ENCODE results near the gene FMNL2.

FMNL2 gene

DNA sequence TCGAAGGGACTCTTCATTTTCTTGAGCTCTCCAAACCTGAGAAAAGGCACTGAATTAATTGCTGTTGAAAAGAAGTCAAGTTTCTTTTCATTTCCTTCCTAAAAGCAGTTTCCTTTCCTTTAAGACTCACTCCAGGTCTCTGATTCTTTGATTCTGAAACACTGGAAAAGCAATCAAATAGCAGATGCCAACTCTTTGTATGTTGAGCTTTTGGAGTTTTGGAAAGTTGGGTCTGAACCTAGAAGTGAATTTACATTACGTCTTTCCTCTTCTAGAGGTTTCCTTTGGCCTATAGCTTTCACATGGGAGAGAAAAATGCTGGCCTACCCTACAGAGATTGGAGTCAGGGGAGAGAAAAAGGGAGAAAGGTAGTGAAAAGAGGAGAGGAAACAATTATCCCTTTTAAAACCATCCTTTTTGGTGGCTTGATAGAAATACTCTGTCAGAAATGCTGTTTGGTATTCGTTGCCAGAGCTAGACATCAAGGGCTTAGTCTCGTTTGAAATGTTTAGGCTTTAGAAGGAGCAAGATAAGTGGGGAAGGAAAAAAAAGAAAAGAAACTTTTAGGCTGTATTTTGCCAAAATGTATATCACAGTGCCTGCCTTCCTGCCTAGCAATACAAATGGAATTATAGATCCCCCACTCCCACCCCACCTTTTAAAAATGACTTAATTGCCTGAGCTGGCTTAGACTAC is 194.6 kb downstream of the FMNL2 start (continued):
- no peak for TF ChIP-seq PRDM1 (tag by site-specific recombination; IDR thresholded peaks at IDR 0.05)
- TF ChIP-seq ZNF157 (tag by site-specific recombination; IDR thresholded peaks at IDR 0.05), result no peak
- no peak for TF ChIP-seq ZNF610 (tag by site-specific recombination; IDR thresholded peaks at IDR 0.05; ENCODE audit: borderline replicate concordance)

DNA sequence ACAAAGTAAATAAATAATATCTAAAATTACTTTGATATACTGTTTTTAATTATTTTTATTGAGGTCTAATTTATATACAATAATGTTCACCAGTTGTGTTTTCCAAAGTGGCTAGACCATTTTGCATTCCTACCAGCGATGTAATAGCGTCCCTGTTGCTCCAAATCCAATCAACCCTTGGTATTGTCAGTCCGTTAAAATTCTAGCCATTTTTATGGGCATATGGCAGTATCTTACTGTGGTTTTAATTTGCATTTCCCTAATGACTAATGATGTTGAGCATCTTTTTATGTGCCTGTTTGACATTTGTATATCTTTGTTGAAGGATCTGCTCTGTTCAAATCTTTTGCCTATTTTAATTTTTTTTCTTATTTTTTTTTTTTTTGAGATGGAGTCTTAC is 197.3 kb downstream of the FMNL2 start:
- H3K4me3 ChIP-seq (ENCODE audit: low read depth, low read length), result no peak overlapping the region
- peaks cover 9% of the 10 kb centered on the region for H3K4me1 ChIP-seq (ENCODE audit: control insufficient read depth, insufficient read depth, low read length)
- H3K36me3 ChIP-seq (ENCODE audit: control insufficient read depth in 2 of 2, insufficient read depth in 1 of 2, low read length in 2 of 2), result no peaks in the 10 kb centered on the region
- H3K9me3 ChIP-seq (ENCODE audit: control insufficient read depth, insufficient read depth, low read depth, low read length), result no peaks in the 10 kb centered on the region
- POLR2A ChIA-PET, result no interaction called here
- CTCF ChIA-PET, result no interaction called here
- TF ChIP-seq GLIS1 (tag by site-specific recombination; IDR thresholded peaks at IDR 0.05), result no peak
- TF ChIP-seq ZNF426 (tag by site-specific recombination; IDR thresholded peaks at IDR 0.05), result no peak
- TF ChIP-seq ZNF114 (tag by site-specific recombination; IDR thresholded peaks at IDR 0.05), result no peak
- TF ChIP-seq ZNF701 (tag by site-specific recombination; IDR thresholded peaks at IDR 0.05), result no peak
- TF ChIP-seq ZNF24 (tag by site-specific recombination; IDR thresholded peaks at IDR 0.05), result no peak
- no peak for TF ChIP-seq SP3 (tag by site-specific recombination; IDR thresholded peaks at IDR 0.05)
- TF ChIP-seq ZNF670 (tag by site-specific recombination; IDR thresholded peaks at IDR 0.05; ENCODE audit: low read depth), result no peak
- TF ChIP-seq ZNF19 (tag by site-specific recombination; IDR thresholded peaks at IDR 0.05; ENCODE audit: low read depth), result no peak
- TF ChIP-seq, protein P1, sequence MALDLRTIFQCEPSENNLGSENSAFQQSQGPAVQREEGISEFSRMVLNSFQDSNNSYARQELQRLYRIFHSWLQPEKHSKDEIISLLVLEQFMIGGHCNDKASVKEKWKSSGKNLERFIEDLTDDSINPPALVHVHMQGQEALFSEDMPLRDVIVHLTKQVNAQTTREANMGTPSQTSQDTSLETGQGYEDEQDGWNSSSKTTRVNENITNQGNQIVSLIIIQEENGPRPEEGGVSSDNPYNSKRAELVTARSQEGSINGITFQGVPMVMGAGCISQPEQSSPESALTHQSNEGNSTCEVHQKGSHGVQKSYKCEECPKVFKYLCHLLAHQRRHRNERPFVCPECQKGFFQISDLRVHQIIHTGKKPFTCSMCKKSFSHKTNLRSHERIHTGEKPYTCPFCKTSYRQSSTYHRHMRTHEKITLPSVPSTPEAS (tag by site-specific recombination; IDR thresholded peaks at IDR 0.05), result no peak
- TF ChIP-seq ZNF529 (tag by site-specific recombination; IDR thresholded peaks at IDR 0.05; ENCODE audit: insufficient replicate concordance), result no peak
- TF ChIP-seq ZNF121 (tag by site-specific recombination; IDR thresholded peaks at IDR 0.05), result no peak
- TF ChIP-seq, protein P2, sequence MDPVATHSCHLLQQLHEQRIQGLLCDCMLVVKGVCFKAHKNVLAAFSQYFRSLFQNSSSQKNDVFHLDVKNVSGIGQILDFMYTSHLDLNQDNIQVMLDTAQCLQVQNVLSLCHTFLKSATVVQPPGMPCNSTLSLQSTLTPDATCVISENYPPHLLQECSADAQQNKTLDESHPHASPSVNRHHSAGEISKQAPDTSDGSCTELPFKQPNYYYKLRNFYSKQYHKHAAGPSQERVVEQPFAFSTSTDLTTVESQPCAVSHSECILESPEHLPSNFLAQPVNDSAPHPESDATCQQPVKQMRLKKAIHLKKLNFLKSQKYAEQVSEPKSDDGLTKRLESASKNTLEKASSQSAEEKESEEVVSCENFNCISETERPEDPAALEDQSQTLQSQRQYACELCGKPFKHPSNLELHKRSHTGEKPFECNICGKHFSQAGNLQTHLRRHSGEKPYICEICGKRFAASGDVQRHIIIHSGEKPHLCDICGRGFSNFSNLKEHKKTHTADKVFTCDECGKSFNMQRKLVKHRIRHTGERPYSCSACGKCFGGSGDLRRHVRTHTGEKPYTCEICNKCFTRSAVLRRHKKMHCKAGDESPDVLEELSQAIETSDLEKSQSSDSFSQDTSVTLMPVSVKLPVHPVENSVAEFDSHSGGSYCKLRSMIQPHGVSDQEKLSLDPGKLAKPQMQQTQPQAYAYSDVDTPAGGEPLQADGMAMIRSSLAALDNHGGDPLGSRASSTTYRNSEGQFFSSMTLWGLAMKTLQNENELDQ (tag by site-specific recombination; IDR thresholded peaks at IDR 0.05; ENCODE audit: low read depth), result no peak
- no peak for TF ChIP-seq ZNF571 (tag by site-specific recombination; IDR thresholded peaks at IDR 0.05)
- TF ChIP-seq ZNF157 (tag by site-specific recombination; IDR thresholded peaks at IDR 0.05), result no peak
- no peak overlapping the region for H3K27ac ChIP-seq (ENCODE audit: extremely low read depth, low read depth, low read length)

DNA sequence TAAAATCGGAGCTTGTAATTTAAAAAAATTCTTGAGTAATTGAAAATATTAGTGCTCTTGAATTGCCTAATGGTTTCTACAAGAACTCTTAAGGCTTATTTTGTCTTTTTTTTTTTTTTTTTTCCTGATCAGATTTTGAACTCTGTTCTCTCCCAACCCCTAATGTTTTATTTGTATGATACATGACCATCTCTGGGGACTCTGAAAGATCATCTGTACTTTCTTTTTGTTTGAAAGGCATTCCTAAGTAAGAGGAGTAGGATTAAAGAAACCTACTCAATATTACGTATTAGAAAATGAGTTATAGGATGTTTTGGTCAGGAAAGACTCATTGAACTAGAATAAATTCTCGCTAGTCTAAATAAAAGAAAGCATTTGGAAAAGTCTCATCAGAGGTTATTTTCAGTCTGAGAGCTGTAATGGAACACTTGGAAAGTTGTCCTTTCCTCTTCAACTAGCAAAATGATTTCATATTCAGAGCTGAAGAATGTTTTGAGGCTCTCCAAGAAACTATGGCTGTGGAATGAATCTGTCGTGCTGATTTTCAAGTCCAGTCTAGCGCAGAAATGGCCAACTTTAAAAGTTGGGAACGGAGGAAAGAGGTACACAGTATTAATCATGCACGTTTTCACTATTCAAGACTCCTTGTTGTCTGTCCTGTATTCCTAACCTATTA is 199.6 kb downstream of the FMNL2 start:
- peaks cover 9% of the 10 kb centered on the region for H3K4me1 ChIP-seq (ENCODE audit: control insufficient read depth, insufficient read depth, low read length)
- H3K36me3 ChIP-seq (ENCODE audit: control insufficient read depth in 2 of 2, insufficient read depth in 1 of 2, low read length in 2 of 2), result no peaks in the 10 kb centered on the region
- CTCF ChIA-PET, result interaction anchor here (1.1 kb wide), 1 partner anchor 26 kb away, joined by 4 read pairs; no protein-coding TSS in a partner anchor
- H3K27ac ChIP-seq (ENCODE audit: extremely low read depth, low read depth, low read length), result no peak overlapping the region
- H3K9me3 ChIP-seq (ENCODE audit: control insufficient read depth, insufficient read depth, low read depth, low read length), result no peaks in the 10 kb centered on the region
- H3K4me3 ChIP-seq (ENCODE audit: low read depth, low read length), result no peak overlapping the region
- POLR2A ChIA-PET, result no interaction called here
- no peak for TF ChIP-seq RBAK (tag by site-specific recombination; IDR thresholded peaks at IDR 0.05)
- TF ChIP-seq, protein P3, sequence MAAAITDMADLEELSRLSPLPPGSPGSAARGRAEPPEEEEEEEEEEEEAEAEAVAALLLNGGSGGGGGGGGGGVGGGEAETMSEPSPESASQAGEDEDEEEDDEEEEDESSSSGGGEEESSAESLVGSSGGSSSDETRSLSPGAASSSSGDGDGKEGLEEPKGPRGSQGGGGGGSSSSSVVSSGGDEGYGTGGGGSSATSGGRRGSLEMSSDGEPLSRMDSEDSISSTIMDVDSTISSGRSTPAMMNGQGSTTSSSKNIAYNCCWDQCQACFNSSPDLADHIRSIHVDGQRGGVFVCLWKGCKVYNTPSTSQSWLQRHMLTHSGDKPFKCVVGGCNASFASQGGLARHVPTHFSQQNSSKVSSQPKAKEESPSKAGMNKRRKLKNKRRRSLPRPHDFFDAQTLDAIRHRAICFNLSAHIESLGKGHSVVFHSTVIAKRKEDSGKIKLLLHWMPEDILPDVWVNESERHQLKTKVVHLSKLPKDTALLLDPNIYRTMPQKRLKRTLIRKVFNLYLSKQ (tag by site-specific recombination; IDR thresholded peaks at IDR 0.05; ENCODE audit: borderline replicate concordance), result no peak
- no peak for TF ChIP-seq ZNF629 (tag by site-specific recombination; IDR thresholded peaks at IDR 0.05)
- TF ChIP-seq IKZF3 (tag by site-specific recombination; IDR thresholded peaks at IDR 0.05), result no peak
- TF ChIP-seq, protein P4, sequence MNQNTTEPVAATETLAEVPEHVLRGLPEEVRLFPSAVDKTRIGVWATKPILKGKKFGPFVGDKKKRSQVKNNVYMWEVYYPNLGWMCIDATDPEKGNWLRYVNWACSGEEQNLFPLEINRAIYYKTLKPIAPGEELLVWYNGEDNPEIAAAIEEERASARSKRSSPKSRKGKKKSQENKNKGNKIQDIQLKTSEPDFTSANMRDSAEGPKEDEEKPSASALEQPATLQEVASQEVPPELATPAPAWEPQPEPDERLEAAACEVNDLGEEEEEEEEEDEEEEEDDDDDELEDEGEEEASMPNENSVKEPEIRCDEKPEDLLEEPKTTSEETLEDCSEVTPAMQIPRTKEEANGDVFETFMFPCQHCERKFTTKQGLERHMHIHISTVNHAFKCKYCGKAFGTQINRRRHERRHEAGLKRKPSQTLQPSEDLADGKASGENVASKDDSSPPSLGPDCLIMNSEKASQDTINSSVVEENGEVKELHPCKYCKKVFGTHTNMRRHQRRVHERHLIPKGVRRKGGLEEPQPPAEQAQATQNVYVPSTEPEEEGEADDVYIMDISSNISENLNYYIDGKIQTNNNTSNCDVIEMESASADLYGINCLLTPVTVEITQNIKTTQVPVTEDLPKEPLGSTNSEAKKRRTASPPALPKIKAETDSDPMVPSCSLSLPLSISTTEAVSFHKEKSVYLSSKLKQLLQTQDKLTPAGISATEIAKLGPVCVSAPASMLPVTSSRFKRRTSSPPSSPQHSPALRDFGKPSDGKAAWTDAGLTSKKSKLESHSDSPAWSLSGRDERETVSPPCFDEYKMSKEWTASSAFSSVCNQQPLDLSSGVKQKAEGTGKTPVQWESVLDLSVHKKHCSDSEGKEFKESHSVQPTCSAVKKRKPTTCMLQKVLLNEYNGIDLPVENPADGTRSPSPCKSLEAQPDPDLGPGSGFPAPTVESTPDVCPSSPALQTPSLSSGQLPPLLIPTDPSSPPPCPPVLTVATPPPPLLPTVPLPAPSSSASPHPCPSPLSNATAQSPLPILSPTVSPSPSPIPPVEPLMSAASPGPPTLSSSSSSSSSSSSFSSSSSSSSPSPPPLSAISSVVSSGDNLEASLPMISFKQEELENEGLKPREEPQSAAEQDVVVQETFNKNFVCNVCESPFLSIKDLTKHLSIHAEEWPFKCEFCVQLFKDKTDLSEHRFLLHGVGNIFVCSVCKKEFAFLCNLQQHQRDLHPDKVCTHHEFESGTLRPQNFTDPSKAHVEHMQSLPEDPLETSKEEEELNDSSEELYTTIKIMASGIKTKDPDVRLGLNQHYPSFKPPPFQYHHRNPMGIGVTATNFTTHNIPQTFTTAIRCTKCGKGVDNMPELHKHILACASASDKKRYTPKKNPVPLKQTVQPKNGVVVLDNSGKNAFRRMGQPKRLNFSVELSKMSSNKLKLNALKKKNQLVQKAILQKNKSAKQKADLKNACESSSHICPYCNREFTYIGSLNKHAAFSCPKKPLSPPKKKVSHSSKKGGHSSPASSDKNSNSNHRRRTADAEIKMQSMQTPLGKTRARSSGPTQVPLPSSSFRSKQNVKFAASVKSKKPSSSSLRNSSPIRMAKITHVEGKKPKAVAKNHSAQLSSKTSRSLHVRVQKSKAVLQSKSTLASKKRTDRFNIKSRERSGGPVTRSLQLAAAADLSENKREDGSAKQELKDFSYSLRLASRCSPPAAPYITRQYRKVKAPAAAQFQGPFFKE (tag by site-specific recombination; IDR thresholded peaks at IDR 0.05; ENCODE audit: borderline replicate concordance), result no peak
- TF ChIP-seq ZNF366 (tag by site-specific recombination; conservative IDR thresholded peaks at IDR 0.05), result no peak
- TF ChIP-seq PRDM1 (tag by site-specific recombination; IDR thresholded peaks at IDR 0.05), result no peak

All from HEK293 (cell line).